ENCODE data around the gene SMTNL2. TPM values are rescaled to one million over a fixed set of nuclear protein-coding genes. Genes with fewer than 3 reads are reported as not detected.

SMTNL2 gene
- total RNA-seq = under 0.01 TPM in 1 of 2 replicates, not detected in the other

DNA sequence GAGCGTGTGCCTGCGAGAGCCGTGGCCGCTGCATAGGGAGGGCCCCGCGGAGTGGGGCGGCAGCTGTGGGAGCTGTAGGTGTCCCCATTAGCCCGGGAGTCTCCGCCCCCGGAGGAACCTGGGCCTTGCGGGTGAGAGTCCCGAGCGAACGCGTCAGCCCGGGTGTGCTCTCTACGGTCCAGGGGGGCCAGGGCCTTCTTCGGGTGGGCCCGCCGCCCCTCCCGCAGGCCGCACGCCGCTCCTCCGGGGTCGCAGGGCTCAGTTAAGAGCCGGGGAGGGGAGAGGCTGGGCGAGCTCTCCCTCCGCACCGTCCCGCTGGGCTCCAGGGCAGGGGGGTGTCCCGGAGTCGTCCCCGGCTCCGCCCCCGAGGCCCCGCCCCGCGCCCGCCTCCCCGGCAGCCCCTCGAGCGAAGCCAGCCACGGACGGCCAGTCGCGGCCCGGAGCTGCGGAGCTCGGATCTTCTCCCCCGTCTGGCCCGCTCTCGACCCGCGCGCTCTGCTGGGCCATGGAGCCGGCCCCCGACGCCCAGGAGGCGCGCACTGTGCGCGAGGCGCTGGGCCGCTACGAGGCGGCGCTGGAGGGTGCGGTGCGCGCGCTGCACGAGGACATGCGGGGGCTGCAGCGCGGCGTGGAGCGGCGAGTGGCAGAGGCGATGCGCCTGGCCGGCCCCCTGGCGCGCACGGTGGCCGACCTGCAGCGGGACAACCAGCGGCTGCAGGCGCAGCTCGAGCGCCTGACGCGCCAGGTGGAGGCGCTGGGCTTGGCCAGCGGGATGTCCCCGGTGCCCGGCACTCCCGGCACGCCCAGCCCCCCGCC, at the start of gene SMTNL2:
SMTNL2 (plus strand) TSS at position 429 of the 816 bp plus-strand sequence; CDS start at position 506, 77 bp downstream.

GRCh38 chr17:4554997-4555799, 29.1 kb upstream of the SMTNL2 start, which contains the start of gene MYBBP1A:
Gene MYBBP1A, minus strand, starts transcription at chr17:4555384. Its CDS starts 60 bp downstream, at chr17:4555324.

GRCh38 chr17:4560421-4560820, 23.9 kb upstream of the SMTNL2 start, which contains the start of gene GGT6:
Gene GGT6, minus strand, starts transcription at chr17:4560577. Its CDS starts 56 bp downstream, at chr17:4560521.

DNA sequence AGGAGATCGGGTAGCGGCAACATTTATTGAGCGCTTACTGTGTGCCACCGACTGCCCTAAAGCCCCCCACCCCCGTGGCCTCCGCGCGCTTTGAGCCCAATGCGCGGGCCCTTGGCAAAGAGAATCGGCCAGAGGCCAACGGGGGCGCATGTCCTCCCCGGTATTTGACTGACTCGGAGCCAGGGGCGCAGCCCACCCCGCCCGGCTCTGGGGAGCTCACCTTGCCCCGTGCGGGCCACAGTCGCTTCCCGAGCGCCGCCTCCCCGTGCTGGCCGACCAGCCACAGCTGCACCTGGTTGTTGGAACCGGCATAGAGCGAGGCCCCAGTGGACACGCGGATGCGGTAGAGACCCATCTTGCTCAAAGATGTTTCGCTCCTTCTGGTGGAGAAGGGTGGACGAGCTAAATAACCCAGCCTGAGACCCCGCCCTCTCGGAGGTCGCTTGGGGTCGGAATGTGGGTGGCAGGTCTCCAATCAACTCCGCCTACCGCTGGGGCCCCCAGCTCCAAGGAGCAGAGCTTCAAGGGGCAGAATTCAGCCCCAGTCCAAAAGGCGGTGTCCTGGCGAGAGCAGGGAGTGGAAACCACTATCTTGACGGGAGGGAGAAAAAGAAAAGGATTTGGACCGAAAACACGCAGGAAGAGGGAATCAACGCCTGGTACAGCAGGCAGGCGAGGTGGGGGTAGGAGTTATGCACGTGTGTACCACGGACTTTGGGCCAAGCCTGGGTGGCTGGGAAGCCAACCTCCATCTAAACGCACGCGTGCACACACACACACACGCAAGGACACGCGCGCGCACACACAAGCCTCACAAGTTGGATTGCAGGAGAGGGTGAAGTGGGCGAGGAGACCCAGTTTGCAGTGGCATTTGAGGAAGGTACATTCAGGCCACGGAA, 57.2 kb downstream of the SMTNL2 start, which contains the start of gene ALOX15:
ALOX15 (minus strand) TSS at position 382 of the 899 bp plus-strand sequence; CDS start at position 355, 27 bp downstream.

Other genes starting within 250 kb of the SMTNL2 start
- gene UBE2G1, start 217.9 kb upstream of the SMTNL2 start, total RNA-seq = 58.8 and 63.3 TPM in 2 replicates
- 0.72 TPM in 1 of 2 replicates, not detected in the other for gene SPNS3, start 150.6 kb upstream of the SMTNL2 start, total RNA-seq
- 2.8 and 45.1 TPM in 2 replicates for gene SPNS2, start 85.6 kb upstream of the SMTNL2 start, total RNA-seq
- 84.8 and 88.9 TPM in 2 replicates for gene MYBBP1A, start 29.1 kb upstream of the SMTNL2 start, total RNA-seq
- gene GGT6, start 24.0 kb upstream of the SMTNL2 start, total RNA-seq = 2.2 and 7.7 TPM in 2 replicates
- gene ALOX15, start 57.1 kb downstream of the SMTNL2 start, total RNA-seq = not detected in 2 replicates
- gene PELP1, start 119.6 kb downstream of the SMTNL2 start, total RNA-seq = 30.9 and 36.4 TPM in 2 replicates
- gene ARRB2, start 126.1 kb downstream of the SMTNL2 start, total RNA-seq = 3.1 and 5.3 TPM in 2 replicates
- 12.6 and 13.5 TPM in 2 replicates for gene MED11, start 146.9 kb downstream of the SMTNL2 start, total RNA-seq
- gene ZMYND15, start 155.3 kb downstream of the SMTNL2 start, total RNA-seq = 0.21 and 1.2 TPM in 2 replicates
- 13.9 and 42.2 TPM in 2 replicates for gene CXCL16, start 155.4 kb downstream of the SMTNL2 start, total RNA-seq
- not detected in 2 replicates for gene TM4SF5, start 187.4 kb downstream of the SMTNL2 start, total RNA-seq
- 0.72 and 1.1 TPM in 2 replicates for gene VMO1, start 201.8 kb downstream of the SMTNL2 start, total RNA-seq
- gene GLTPD2, start 204.4 kb downstream of the SMTNL2 start, total RNA-seq = not detected in 2 replicates
- 121 and 163 TPM in 2 replicates for gene PSMB6, start 211.6 kb downstream of the SMTNL2 start, total RNA-seq
- gene PLD2, start 222.6 kb downstream of the SMTNL2 start, total RNA-seq = 15.3 and 25.8 TPM in 2 replicates
- 55.7 and 77.2 TPM in 2 replicates for gene MINK1, start 248.8 kb downstream of the SMTNL2 start, total RNA-seq

Measured in tracheal epithelial cell (primary cell).